GM19463 (cell line): ENCODE measurements around the gene DMPK.
"Not testable (repeated sequence)": the region's sequence is repeated elsewhere in the genome, so short reads cannot be mapped to it uniquely, and the experiment has no call there.

ENCODE experiments used
- ATAC-seq: cut with Tn5 transposase; IDR thresholded peaks from one replicate; pipeline ENCODE4 v1.9.1; 2021; ENCODE audit warnings: mild to moderate bottlenecking, moderate library complexity; ENCODE audit not compliant: unreplicated experiment

The DMPK gene

GRCh38 chr19:45752639-45753038, 29.7 kb downstream of the DMPK start:
- ATAC-seq = no peak

GRCh38 chr19:45751483-45751882, 30.8 kb downstream of the DMPK start:
- not testable (repeated sequence) for ATAC-seq

DNA sequence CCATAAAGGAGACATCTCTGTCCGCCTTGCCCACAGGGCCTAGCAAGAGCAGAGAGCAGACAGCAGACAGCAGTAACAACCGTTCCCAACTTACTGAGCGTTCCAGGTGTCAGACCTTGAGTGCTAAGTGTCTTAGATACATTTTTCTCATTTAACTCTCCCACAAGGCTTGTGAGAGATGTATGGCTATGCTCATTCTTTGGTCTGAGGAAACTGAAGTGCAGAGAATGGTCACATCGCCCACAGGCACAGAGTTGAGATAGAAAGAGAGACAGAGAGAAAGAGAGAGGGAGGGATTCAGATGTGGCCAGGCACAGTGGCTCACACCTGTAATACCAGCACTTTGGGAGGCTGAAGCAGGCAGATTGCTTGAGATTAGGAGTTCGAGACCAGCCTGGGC, 34.8 kb downstream of the DMPK start:
- ATAC-seq = no peak

GRCh38 chr19:45746866-45747265, 35.4 kb downstream of the DMPK start:
- ATAC-seq = no peak

- no peak for ATAC-seq
These were observed 36.7 kb downstream of the DMPK start for GRCh38 chr19:45745606-45746005.

- ATAC-seq = no peak
These were observed 39.3 kb downstream of the DMPK start for GRCh38 chr19:45742969-45743368.

- no peak for ATAC-seq
These were observed 42.5 kb downstream of the DMPK start for GRCh38 chr19:45739498-45740439.

- no peak for ATAC-seq
These were observed 49.0 kb downstream of the DMPK start, which contains the start of gene MEIOSIN for GRCh38 chr19:45733160-45733810. TSS of gene MEIOSIN (plus strand) at chr19:45733439. CDS start at chr19:45735377, 1,938 bp downstream.

- ATAC-seq = peak; percentile 87
These were observed 51.7 kb downstream of the DMPK start, which contains the start of gene FBXO46 for GRCh38 chr19:45730368-45731288. TSS of gene FBXO46 (minus strand) at chr19:45730896. CDS start at chr19:45713495, 17,401 bp downstream.

DNA sequence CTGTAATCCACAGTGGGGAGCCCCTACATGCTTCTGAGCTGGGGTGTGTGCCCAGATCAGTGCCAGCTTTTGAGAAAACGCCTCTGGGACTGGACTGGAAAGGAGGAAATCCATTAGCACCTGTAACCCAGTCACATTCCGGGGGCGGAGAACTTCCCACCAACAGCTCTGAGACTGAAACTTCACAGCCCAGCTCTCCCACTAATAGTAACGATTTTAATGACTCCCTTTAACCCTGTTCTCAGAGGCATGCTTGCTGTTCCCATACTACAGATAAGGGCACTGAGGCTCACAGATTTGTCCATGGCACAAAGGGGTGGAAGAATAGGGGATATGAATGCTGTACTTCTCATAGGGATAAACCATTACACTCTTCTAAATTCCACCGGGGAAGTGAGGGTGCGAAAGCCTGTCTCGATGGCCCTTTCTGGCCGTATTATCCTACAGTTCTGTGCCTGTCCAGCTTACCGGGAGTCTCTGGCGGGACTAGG, 52.4 kb downstream of the DMPK start:
- no peak for ATAC-seq

DNA sequence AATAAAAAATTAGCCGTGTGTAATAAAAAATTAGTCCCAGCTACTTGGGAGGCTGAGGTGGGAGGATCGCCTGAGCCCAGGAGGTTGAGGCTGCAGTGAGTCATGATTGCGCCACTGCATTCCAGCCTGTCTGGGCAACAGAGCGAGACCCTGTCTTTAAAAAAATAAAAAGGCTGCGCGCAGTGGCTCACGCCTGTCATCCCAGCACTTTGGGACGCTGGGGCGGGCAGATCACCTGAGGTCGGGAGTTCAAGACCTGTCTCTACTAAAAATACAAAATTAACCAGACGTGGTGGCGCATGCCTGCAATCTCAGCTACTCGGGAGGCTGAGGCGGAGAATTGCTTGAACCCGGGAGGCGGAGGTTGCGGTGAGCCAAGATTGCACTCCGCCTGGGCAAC, 53.6 kb downstream of the DMPK start:
- not testable (repeated sequence) for ATAC-seq

DNA sequence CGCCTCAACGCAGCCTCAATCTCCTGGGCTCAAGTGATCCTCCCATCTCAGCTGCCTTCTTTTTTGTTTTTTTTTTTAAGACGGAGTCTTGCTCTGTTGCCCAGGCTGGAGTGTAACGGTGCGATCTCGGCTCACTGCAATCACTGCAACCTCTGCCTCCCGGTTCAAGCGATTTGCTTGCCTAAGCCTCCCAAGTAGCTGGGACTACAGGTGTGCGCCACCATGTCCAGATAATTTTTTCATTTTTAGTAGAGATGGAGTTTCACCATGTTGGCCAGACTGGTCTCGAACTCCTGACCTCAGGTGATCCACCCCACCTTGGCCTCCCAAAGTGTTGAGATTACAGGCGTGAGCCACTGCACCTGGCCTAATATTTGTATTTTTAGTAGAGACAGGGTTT, 62.2 kb downstream of the DMPK start:
- not testable (repeated sequence) for ATAC-seq
